Smooth muscle cell (in vitro differentiated cells): ENCODE data around the gene FXYD1. TPM values are rescaled to one million over a fixed set of nuclear protein-coding genes. Genes with fewer than 3 reads are reported as not detected.

Experiments
- DNase-seq: peaks from one replicate; lab custom pipeline; 2025; ENCODE audit not compliant: unreplicated experiment; lab: John Stamatoyannopoulos, UW
- H2AFZ ChIP-seq: fragments of 200-600 bp; sonication (generic); 2 replicates; pipeline ENCODE4 v1.6.0; 2016; ENCODE audit warnings: antibody characterized with exemption, low read depth, mild to moderate bottlenecking
- H3F3A ChIP-seq: fragments of 200-600 bp; sonication (generic); 2 replicates; pipeline ENCODE4 v1.6.0; 2017; ENCODE audit warnings: antibody characterized with exemption, low read depth
- H3K27ac ChIP-seq: fragments of 200-600 bp; sonication (generic); 2 replicates; pipeline ENCODE4 v1.5.1; 2016; ENCODE audit warnings: low read depth, mild to moderate bottlenecking
- H3K27me3 ChIP-seq: fragments of 200-600 bp; sonication (generic); 2 replicates; pipeline ENCODE4 v1.6.1; 2016; ENCODE audit warnings: low read depth, mild to moderate bottlenecking
- H3K36me3 ChIP-seq: fragments of 200-600 bp; sonication (generic); 2 replicates; pipeline ENCODE4 v1.5.1; 2016; ENCODE audit warnings: low read depth
- H3K4me1 ChIP-seq: fragments of 200-600 bp; sonication (generic); 2 replicates; pipeline ENCODE4 v1.5.1; 2016; ENCODE audit warnings: low read depth
- H3K4me2 ChIP-seq: fragments of 200-600 bp; sonication (generic); 2 replicates; pipeline ENCODE4 v1.6.0; 2016; ENCODE audit warnings: mild to moderate bottlenecking
- H3K4me3 ChIP-seq: fragments of 200-600 bp; sonication (generic); 2 replicates; pipeline ENCODE4 v1.5.1; 2016; ENCODE audit warnings: mild to moderate bottlenecking
- H3K79me2 ChIP-seq: fragments of 200-600 bp; sonication (generic); 2 replicates; pipeline ENCODE4 v1.6.0; 2016; ENCODE audit warnings: low read depth, mild to moderate bottlenecking
- H3K9ac ChIP-seq: fragments of 200-600 bp; sonication (generic); 2 replicates; pipeline ENCODE4 v1.6.0; 2016; ENCODE audit warnings: low read depth
- H3K9me3 ChIP-seq: fragments of 200-600 bp; sonication (generic); replicated peaks from 2 replicates; pipeline ENCODE4 v1.5.1; 2016; ENCODE audit warnings: low read depth
- H4K20me1 ChIP-seq: fragments of 200-600 bp; sonication (generic); 2 replicates; pipeline ENCODE4 v1.6.0; 2016; ENCODE audit warnings: low read depth
- CTCF ChIP-seq: fragments of 200-600 bp; sonication (generic); IDR thresholded peaks from 2 replicates; pipeline ENCODE4 v1.5.1; 2017; ENCODE audit warnings: borderline replicate concordance, mild to moderate bottlenecking, antibody characterized with exemption; ENCODE audit not compliant: insufficient read depth, poor library complexity, severe bottlenecking
- WGBS: methylation state at CpG from one replicate; pipeline ENCODE4 v1.1.7; 2016; ENCODE audit warnings: low lambda C conversion rate; 5-methylcytosine and 5-hydroxymethylcytosine counted together
- polyA plus RNA-seq: library from polyadenylated mRNA; unstranded; fragments of >200 nt; fragmentation: Nextera tagmentation; extraction: Ambion mirVana; gene quantifications from 2 replicates; pipeline ENCODE4 v1.2.1, GENCODE V29; 2016
- total RNA-seq: library from RNA; depleted of rRNA; stranded (reverse); fragments of >200 nt; gene quantifications from 2 replicates; pipeline ENCODE4 v1.2.3, GENCODE V29; 2014

The FXYD1 gene
- total and polyA plus RNA-seq, 2 experiments from 2014 or later = 2.7 to 3.2 TPM

DNA sequence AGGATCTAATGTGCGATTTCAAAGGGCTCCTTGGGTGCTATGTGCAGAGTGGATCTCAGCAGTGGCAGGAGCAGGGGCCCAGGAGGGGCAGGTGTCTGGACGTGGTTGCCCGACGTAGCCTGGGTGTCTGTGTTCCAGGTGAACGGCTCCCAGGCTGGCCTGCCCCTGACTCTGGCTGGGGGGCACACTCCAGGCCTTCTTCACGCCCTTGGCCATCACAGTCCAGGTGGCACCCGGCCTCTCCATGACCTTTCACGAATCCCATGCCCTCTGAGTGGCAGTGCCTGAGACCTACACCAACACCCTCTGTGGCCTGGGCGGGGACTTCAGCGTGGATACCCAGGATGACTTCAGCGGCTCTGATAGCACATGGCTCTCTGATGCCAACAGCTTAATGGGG, 34.3 kb upstream of the FXYD1 start:
- Histone ChIP-seq H3K4me3 (no peak overlapping the region), H3K9me3 (no peaks in the 10 kb centered on the region), H2AFZ (no peak overlapping the region), H3K9ac (no peak overlapping the region), H3K27me3 (no peaks in the 10 kb centered on the region), H3F3A (no peaks in the 10 kb centered on the region), H3K4me2 (no peak overlapping the region), H3K4me1 (no peaks in the 10 kb centered on the region), H3K79me2 (no peaks in the 10 kb centered on the region), H3K36me3 (no peaks in the 10 kb centered on the region), H4K20me1 (no peaks in the 10 kb centered on the region), H3K27ac (no peak overlapping the region)
- WGBS = 97% methylated on average over 11 of the region's 11 CpGs
- TF ChIP-seq CTCF = no peak
- DNase-seq = no peak

GRCh38 chr19:35105047-35105410, 33.6 kb upstream of the FXYD1 start:
- no peak overlapping the region for H3K27ac ChIP-seq
- H4K20me1 ChIP-seq = no peaks in the 10 kb centered on the region
- no peaks in the 10 kb centered on the region for H3F3A ChIP-seq
- no peak overlapping the region for H3K4me2 ChIP-seq
- no peaks in the 10 kb centered on the region for H3K9me3 ChIP-seq
- WGBS = 98% methylated on average over 5 of the region's 6 CpGs
- no peak for DNase-seq
- no peaks in the 10 kb centered on the region for H3K4me1 ChIP-seq
- no peak overlapping the region for H3K9ac ChIP-seq
- no peak for TF ChIP-seq CTCF
- no peak overlapping the region for H2AFZ ChIP-seq
- no peaks in the 10 kb centered on the region for H3K36me3 ChIP-seq
- H3K27me3 ChIP-seq = no peaks in the 10 kb centered on the region
- no peak overlapping the region for H3K4me3 ChIP-seq
- no peaks in the 10 kb centered on the region for H3K79me2 ChIP-seq

- H3K36me3 ChIP-seq = no peaks in the 10 kb centered on the region
- H3F3A ChIP-seq = no peaks in the 10 kb centered on the region
- H3K9ac ChIP-seq = no peak overlapping the region
- no peak overlapping the region for H3K4me3 ChIP-seq
- 87% methylated on average over 30 of the region's 30 CpGs for WGBS
- DNase-seq = no peak
- H3K4me1 ChIP-seq = no peaks in the 10 kb centered on the region
- H4K20me1 ChIP-seq = no peaks in the 10 kb centered on the region
- H3K79me2 ChIP-seq = no peaks in the 10 kb centered on the region
- H2AFZ ChIP-seq = no peak overlapping the region
- no peak for TF ChIP-seq CTCF
- H3K4me2 ChIP-seq = no peak overlapping the region
- H3K27ac ChIP-seq = no peak overlapping the region
- no peaks in the 10 kb centered on the region for H3K27me3 ChIP-seq
- no peaks in the 10 kb centered on the region for H3K9me3 ChIP-seq
Observed at GRCh38 chr19:35105411-35106290, 33.0 kb upstream of the FXYD1 start.

GRCh38 chr19:35106291-35106583, 32.4 kb upstream of the FXYD1 start:
- no peaks in the 10 kb centered on the region for H3K27me3 ChIP-seq
- no peaks in the 10 kb centered on the region for H3K9me3 ChIP-seq
- DNase-seq = no peak
- no peak overlapping the region for H2AFZ ChIP-seq
- H3K4me1 ChIP-seq = no peaks in the 10 kb centered on the region
- H3K4me2 ChIP-seq = no peak overlapping the region
- H3K27ac ChIP-seq = no peak overlapping the region
- H3K9ac ChIP-seq = no peak overlapping the region
- H3K79me2 ChIP-seq = no peaks in the 10 kb centered on the region
- no peaks in the 10 kb centered on the region for H3K36me3 ChIP-seq
- no peaks in the 10 kb centered on the region for H3F3A ChIP-seq
- no peak overlapping the region for H3K4me3 ChIP-seq
- no peak for TF ChIP-seq CTCF
- WGBS = 98% methylated on average over 9 of the region's 9 CpGs
- H4K20me1 ChIP-seq = no peaks in the 10 kb centered on the region
